ENCODE data around the gene AUTS2. TPM values are rescaled to one million over a fixed set of nuclear protein-coding genes. Genes with fewer than 3 reads are reported as not detected.

Gene AUTS2
- total and polyA plus RNA-seq, 4 experiments from 2014 or later: 3.4 to 35.2 (median 25.5) TPM

DNA sequence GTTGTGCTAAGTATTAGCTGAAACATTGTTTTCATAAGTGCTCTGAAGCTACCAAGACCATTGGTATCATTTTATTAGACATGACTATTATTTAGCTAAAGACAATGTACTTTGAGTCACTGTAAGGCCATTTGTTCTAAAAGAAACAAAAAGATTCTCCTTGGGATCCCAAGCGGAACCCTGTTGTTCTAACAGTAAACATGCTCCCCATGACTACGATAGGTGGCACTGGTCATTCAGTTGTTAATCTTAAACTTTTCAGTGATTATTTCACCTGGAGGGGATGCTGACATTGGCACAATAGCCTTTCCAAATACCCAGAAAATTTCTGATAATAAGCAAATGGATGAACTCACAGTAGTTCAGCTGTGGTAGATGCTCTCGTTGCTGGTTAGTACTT lies 715.0 kb downstream of the AUTS2 start:
- H3K4me3 ChIP-seq (ENCODE audit: low read length in 2 of 2): no peak overlapping the region
- no peak for DNase-seq
- Mint-ChIP-seq H3K36me3 (peaks cover 2 to 9% of the 10 kb centered on the region in 2 donors), H3K4me3 (peak overlapping the region in 1 of 8 donors; percentile 29), H3K9me3 (peaks cover 0 to 11% (median 5%) of the 10 kb centered on the region in 8 donors), H3K27me3 (no peaks in the 10 kb centered on the region), H3K4me1 (peaks cover 14 to 68% (median 34%) of the 10 kb centered on the region in 4 donors), H3K27ac (peak overlapping the region in 3 of 7 donors; percentile 48 to 80 (median 52))
- H3K27me3 ChIP-seq (ENCODE audit: insufficient read depth, low read length): no peaks in the 10 kb centered on the region
- ChIA-PET POLR2A (ENCODE audit: partially characterized antibody) (interaction anchor here (1.6 kb wide), 1 partner anchor 383 kb away, joined by 5 read pairs; no protein-coding TSS in a partner anchor), CTCF (ENCODE audit: partially characterized antibody) (interaction anchor here (2.1 kb wide), 1 partner anchor 10 kb away, joined by 5 read pairs; no protein-coding TSS in a partner anchor)
- no peak overlapping the region for H3K27ac ChIP-seq (ENCODE audit: low read depth, low read length)
- H3K4me1 ChIP-seq (ENCODE audit: insufficient read depth, low read length): peaks cover 38% of the 10 kb centered on the region
- H3K36me3 ChIP-seq (ENCODE audit: insufficient read depth, low read length): no peaks in the 10 kb centered on the region
- no peaks in the 10 kb centered on the region for H3K9me3 ChIP-seq (ENCODE audit: control insufficient read depth in 1 of 2, low read length in 2 of 2)
- intact Hi-C loops (cut with micrococcal nuclease): no loop called here

DNA sequence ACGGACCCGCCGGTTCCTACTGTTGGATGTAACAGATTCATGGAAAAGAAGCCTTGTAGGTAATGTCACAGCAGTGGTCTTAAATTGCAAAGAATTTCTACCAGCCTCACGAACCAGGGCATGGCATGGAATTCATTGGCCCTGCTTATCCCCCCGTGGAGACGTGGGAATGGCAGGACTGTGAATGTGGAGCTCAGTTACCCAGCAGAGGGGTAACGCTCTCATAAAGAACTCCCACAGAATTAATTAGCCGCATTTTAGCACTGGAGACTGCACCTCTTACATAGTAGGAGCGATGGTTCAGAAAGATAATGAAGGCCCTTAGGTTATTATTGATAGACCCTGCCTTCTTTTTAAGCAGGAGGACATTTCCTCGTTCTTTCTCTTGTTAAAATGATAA lies 715.4 kb downstream of the AUTS2 start:
- DNase-seq: no peak
- no peaks in the 10 kb centered on the region for H3K9me3 ChIP-seq (ENCODE audit: control insufficient read depth in 1 of 2, low read length in 2 of 2)
- H3K27me3 Mint-ChIP-seq: no peaks in the 10 kb centered on the region
- no peak overlapping the region for H3K27ac Mint-ChIP-seq
- ChIA-PET CTCF (ENCODE audit: partially characterized antibody) (interaction anchor here (2.1 kb wide), 1 partner anchor 9 kb away, joined by 5 read pairs; no protein-coding TSS in a partner anchor), POLR2A (ENCODE audit: partially characterized antibody) (no interaction called here)
- no peak overlapping the region for H3K4me3 Mint-ChIP-seq
- peaks cover 0 to 11% (median 5%) of the 10 kb centered on the region in 8 donors for H3K9me3 Mint-ChIP-seq
- H3K4me3 ChIP-seq (ENCODE audit: low read length in 2 of 2): no peak overlapping the region
- no peak overlapping the region for H3K27ac ChIP-seq (ENCODE audit: low read depth, low read length)
- peaks cover 2 to 9% of the 10 kb centered on the region in 2 donors for H3K36me3 Mint-ChIP-seq
- H3K27me3 ChIP-seq (ENCODE audit: insufficient read depth, low read length): no peaks in the 10 kb centered on the region
- H3K36me3 ChIP-seq (ENCODE audit: insufficient read depth, low read length): no peaks in the 10 kb centered on the region
- peaks cover 38% of the 10 kb centered on the region for H3K4me1 ChIP-seq (ENCODE audit: insufficient read depth, low read length)
- peaks cover 16 to 68% (median 35%) of the 10 kb centered on the region in 4 donors for H3K4me1 Mint-ChIP-seq
- intact Hi-C loops (cut with micrococcal nuclease): no loop called here

DNA sequence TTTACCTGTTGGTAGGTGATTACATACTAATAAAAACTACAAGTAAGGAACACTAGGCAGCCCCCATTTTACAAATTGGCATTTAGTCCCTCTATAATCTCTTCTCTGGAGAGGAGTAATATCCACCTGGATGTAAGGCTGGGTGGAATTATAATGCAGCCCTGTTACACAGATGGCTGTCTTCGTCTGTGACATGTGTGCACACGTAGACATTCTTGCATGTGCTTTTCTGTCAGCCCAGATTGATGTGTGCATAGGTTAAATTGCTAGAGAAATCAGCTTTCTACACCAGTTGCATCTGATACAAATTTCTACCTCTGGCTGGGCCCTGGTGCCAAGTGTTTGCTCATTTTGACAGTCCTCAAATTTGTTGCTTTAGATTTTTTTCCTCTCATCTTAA lies 715.9 kb downstream of the AUTS2 start:
- ChIA-PET POLR2A (ENCODE audit: partially characterized antibody) (interaction anchor here (1.2 kb wide), 1 partner anchor 21 kb away, joined by 3 read pairs; no protein-coding TSS in a partner anchor), CTCF (ENCODE audit: partially characterized antibody) (interaction anchor here (1.6 to 2.1 kb wide), 2 partner anchors 9 to 385 kb away, joined by 3 to 5 read pairs; no protein-coding TSS in a partner anchor)
- H3K27me3 ChIP-seq (ENCODE audit: insufficient read depth, low read length): no peaks in the 10 kb centered on the region
- Mint-ChIP-seq H3K36me3 (peaks cover 2 to 9% of the 10 kb centered on the region in 2 donors), H3K4me1 (peaks cover 16 to 68% (median 35%) of the 10 kb centered on the region in 4 donors), H3K4me3 (peak overlapping the region in 1 of 8 donors; percentile 34), H3K27me3 (no peaks in the 10 kb centered on the region), H3K27ac (peak overlapping the region in 1 of 7 donors; percentile 32), H3K9me3 (peaks cover 0 to 11% (median 5%) of the 10 kb centered on the region in 8 donors)
- intact Hi-C loops (cut with micrococcal nuclease): no loop called here
- no peak overlapping the region for H3K4me3 ChIP-seq (ENCODE audit: low read length in 2 of 2)
- H3K9me3 ChIP-seq (ENCODE audit: control insufficient read depth in 1 of 2, low read length in 2 of 2): no peaks in the 10 kb centered on the region
- no peak for DNase-seq
- H3K4me1 ChIP-seq (ENCODE audit: insufficient read depth, low read length): peaks cover 34% of the 10 kb centered on the region
- no peaks in the 10 kb centered on the region for H3K36me3 ChIP-seq (ENCODE audit: insufficient read depth, low read length)
- H3K27ac ChIP-seq (ENCODE audit: low read depth, low read length): no peak overlapping the region

DNA sequence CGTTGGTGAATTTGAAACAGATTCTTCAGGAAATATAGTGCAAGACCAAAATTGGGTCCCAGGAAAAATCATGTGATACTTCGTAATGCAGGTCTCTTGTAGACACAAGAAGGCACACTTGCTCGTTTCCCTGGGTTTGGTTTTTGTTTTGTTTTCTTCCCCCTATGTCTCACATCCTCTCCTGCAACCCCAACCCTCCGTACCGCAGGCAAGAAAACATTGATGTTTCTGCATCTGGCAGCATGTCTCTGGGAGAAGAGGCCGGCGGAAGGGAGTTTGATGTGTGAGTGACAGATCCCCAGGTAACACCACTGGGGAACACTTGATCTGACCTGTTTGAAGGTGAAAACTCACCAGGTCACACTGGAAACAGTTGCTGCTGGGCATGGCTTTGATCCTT lies 718.5 kb downstream of the AUTS2 start:
- no peaks in the 10 kb centered on the region for H3K27me3 ChIP-seq (ENCODE audit: insufficient read depth, low read length)
- CTCF ChIA-PET (ENCODE audit: partially characterized antibody): interaction anchor here (0.7 kb wide), 1 partner anchor 51 kb away, joined by 4 read pairs; no protein-coding TSS in a partner anchor
- H3K4me1 ChIP-seq (ENCODE audit: insufficient read depth, low read length): peaks cover 25% of the 10 kb centered on the region
- H3K36me3 ChIP-seq (ENCODE audit: insufficient read depth, low read length): no peaks in the 10 kb centered on the region
- peaks cover 0 to 11% (median 4%) of the 10 kb centered on the region in 8 donors for H3K9me3 Mint-ChIP-seq
- POLR2A ChIA-PET (ENCODE audit: partially characterized antibody): interaction anchor here (0.6 to 1.8 kb wide), 3 partner anchors 9 to 21 kb away, joined by 4 to 5 read pairs (median 4); no protein-coding TSS in a partner anchor
- peaks cover 2 to 6% of the 10 kb centered on the region in 2 donors for H3K36me3 Mint-ChIP-seq
- H3K27ac Mint-ChIP-seq: peak overlapping the region; percentile 58 to 89 (median 76)
- H3K27me3 Mint-ChIP-seq: no peaks in the 10 kb centered on the region
- H3K4me3 Mint-ChIP-seq: peak overlapping the region in 7 of 8 donors; percentile 38 to 75 (median 58)
- intact Hi-C loops (cut with micrococcal nuclease): loop anchor here (5.0 kb wide), 1 partner anchor 381 kb away; no protein-coding TSS in a partner anchor
- peaks cover 13 to 53% (median 31%) of the 10 kb centered on the region in 4 donors for H3K4me1 Mint-ChIP-seq
- DNase-seq: peak; percentile 31 to 60 (median 59)
- no peak overlapping the region for H3K4me3 ChIP-seq (ENCODE audit: low read length in 2 of 2)
- no peaks in the 10 kb centered on the region for H3K9me3 ChIP-seq (ENCODE audit: control insufficient read depth in 1 of 2, low read length in 2 of 2)
- H3K27ac ChIP-seq (ENCODE audit: low read depth, low read length): no peak overlapping the region

DNA sequence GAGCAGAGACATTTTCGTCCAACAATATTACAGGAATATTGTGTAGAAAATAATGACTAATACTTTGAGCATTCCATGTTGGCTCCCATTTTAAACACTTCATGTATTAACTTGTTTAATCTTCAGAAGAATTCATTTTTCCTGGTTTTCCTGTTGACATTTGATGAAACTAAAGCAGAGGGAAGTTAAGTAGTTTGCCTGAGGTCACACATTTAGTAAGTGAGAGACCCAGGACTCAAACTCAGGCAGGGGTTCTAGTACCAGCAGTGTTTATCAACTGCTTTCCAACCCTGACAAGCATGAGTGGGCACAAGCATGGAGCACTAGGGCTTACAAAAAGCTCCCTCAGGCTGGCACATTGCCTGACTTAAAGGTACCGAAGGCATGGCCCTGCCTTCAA lies 719.1 kb downstream of the AUTS2 start:
- peaks cover 0 to 11% (median 4%) of the 10 kb centered on the region in 8 donors for H3K9me3 Mint-ChIP-seq
- ChIA-PET CTCF (ENCODE audit: partially characterized antibody) (no interaction called here), POLR2A (ENCODE audit: partially characterized antibody) (no interaction called here)
- no peak for DNase-seq
- peak overlapping the region in 6 of 8 donors; percentile 40 to 75 (median 60) for H3K4me3 Mint-ChIP-seq
- H3K27me3 Mint-ChIP-seq: no peaks in the 10 kb centered on the region
- peaks cover 2 to 6% of the 10 kb centered on the region in 2 donors for H3K36me3 Mint-ChIP-seq
- no peaks in the 10 kb centered on the region for H3K36me3 ChIP-seq (ENCODE audit: insufficient read depth, low read length)
- H3K27ac ChIP-seq (ENCODE audit: low read depth, low read length): no peak overlapping the region
- intact Hi-C loops (cut with micrococcal nuclease): loop anchor here (5.0 kb wide), 1 partner anchor 380 kb away; no protein-coding TSS in a partner anchor
- peaks cover 12 to 46% (median 29%) of the 10 kb centered on the region in 4 donors for H3K4me1 Mint-ChIP-seq
- H3K27me3 ChIP-seq (ENCODE audit: insufficient read depth, low read length): no peaks in the 10 kb centered on the region
- peak overlapping the region in 5 of 7 donors; percentile 49 to 89 (median 76) for H3K27ac Mint-ChIP-seq
- H3K4me1 ChIP-seq (ENCODE audit: insufficient read depth, low read length): peaks cover 23% of the 10 kb centered on the region
- no peak overlapping the region for H3K4me3 ChIP-seq (ENCODE audit: low read length in 2 of 2)
- H3K9me3 ChIP-seq (ENCODE audit: control insufficient read depth in 1 of 2, low read length in 2 of 2): no peaks in the 10 kb centered on the region

DNA sequence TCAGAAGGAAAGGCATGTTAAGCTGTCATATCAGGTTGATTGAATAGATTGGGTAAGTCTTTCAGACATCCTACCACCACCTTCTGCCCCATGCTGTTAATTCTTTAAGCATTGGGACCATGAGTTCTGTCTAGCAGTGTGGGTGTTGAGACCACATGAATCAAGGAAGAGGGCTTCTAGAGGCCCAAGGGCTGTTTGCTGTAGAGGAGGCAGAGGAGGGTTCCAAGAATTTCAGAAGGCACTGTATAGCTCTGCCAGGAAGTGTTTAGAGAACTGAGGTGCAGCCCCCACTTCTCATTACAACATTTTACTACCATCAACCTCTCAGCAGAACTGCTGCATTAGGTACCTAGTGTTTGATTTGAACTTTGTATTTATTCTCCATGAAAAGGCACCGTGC lies 720.2 kb downstream of the AUTS2 start:
- H3K9me3 Mint-ChIP-seq: peaks cover 0 to 9% (median 4%) of the 10 kb centered on the region in 8 donors
- DNase-seq: no peak
- intact Hi-C loops (cut with micrococcal nuclease): loop anchor here (5.0 kb wide), 1 partner anchor 379 kb away; no protein-coding TSS in a partner anchor
- H3K36me3 Mint-ChIP-seq: peaks cover 2 to 6% of the 10 kb centered on the region in 2 donors
- CTCF ChIA-PET (ENCODE audit: partially characterized antibody): no interaction called here
- peaks cover 8 to 40% (median 23%) of the 10 kb centered on the region in 4 donors for H3K4me1 Mint-ChIP-seq
- Histone ChIP-seq H3K9me3 (ENCODE audit: control insufficient read depth in 1 of 2, low read length in 2 of 2) (no peaks in the 10 kb centered on the region), H3K36me3 (ENCODE audit: insufficient read depth, low read length) (no peaks in the 10 kb centered on the region), H3K4me3 (ENCODE audit: low read length in 2 of 2) (no peak overlapping the region), H3K27me3 (ENCODE audit: insufficient read depth, low read length) (no peaks in the 10 kb centered on the region), H3K4me1 (ENCODE audit: insufficient read depth, low read length) (peaks cover 17% of the 10 kb centered on the region), H3K27ac (ENCODE audit: low read depth, low read length) (no peak overlapping the region)
- peak overlapping the region in 5 of 7 donors; percentile 1 to 79 (median 44) for H3K27ac Mint-ChIP-seq
- H3K4me3 Mint-ChIP-seq: peak overlapping the region in 1 of 8 donors; percentile 23
- H3K27me3 Mint-ChIP-seq: no peaks in the 10 kb centered on the region
- POLR2A ChIA-PET (ENCODE audit: partially characterized antibody): no interaction called here

DNA sequence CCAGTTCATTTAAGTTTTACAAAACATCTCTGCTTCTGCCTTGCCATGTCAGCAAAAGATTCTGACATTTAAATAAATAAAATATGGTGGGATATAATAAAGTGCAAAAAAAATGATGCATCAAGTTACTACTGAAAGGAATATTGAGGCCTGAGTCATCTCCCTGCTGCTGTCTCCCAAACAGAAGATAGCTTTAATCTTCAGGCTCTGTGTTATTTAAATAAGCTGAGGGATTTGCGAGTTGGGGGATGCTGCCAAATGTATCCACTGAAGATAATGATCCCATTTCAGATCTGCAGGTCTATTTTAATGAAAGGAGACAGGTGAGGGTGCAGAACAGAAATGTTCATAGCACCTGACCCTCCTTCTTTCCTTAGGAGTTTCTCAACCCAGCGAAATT lies 720.8 kb downstream of the AUTS2 start:
- Histone ChIP-seq H3K36me3 (ENCODE audit: insufficient read depth, low read length) (no peaks in the 10 kb centered on the region), H3K27ac (ENCODE audit: low read depth, low read length) (no peak overlapping the region), H3K4me3 (ENCODE audit: low read length in 2 of 2) (no peak overlapping the region), H3K27me3 (ENCODE audit: insufficient read depth, low read length) (no peaks in the 10 kb centered on the region), H3K4me1 (ENCODE audit: insufficient read depth, low read length) (peaks cover 17% of the 10 kb centered on the region), H3K9me3 (ENCODE audit: control insufficient read depth in 1 of 2, low read length in 2 of 2) (no peaks in the 10 kb centered on the region)
- CTCF ChIA-PET (ENCODE audit: partially characterized antibody): no interaction called here
- Mint-ChIP-seq H3K9me3 (peaks cover 0 to 9% (median 4%) of the 10 kb centered on the region in 8 donors), H3K27me3 (no peaks in the 10 kb centered on the region), H3K4me3 (no peak overlapping the region), H3K4me1 (peaks cover 6 to 40% (median 22%) of the 10 kb centered on the region in 4 donors), H3K36me3 (peaks cover 2 to 6% of the 10 kb centered on the region in 2 donors), H3K27ac (peak overlapping the region in 3 of 7 donors; percentile 16 to 44 (median 19))
- DNase-seq: no peak
- intact Hi-C loops (cut with micrococcal nuclease): loop anchor here (5.0 kb wide), 1 partner anchor 378 kb away; no protein-coding TSS in a partner anchor
- POLR2A ChIA-PET (ENCODE audit: partially characterized antibody): interaction anchor here (1.0 kb wide), 1 partner anchor 11 kb away, joined by 4 read pairs; no protein-coding TSS in a partner anchor

Data from CD4-positive, alpha-beta memory T cell (primary cell).